ENCODE results near the gene NKTR. TPM values are rescaled to one million over a fixed set of nuclear protein-coding genes. Genes with fewer than 3 reads are reported as not detected.

Gene NKTR
- total RNA-seq, 1 experiment from 2014 or later, result 89.3 TPM

- POLR2A ChIA-PET, result no interaction called here
- no peak for TF ChIP-seq HMGXB4 (CRISPR knock-in tag; IDR thresholded peaks at IDR 0.05)
- no peak for TF ChIP-seq E2F5 (CRISPR knock-in tag; IDR thresholded peaks at IDR 0.05)
- TF ChIP-seq STAT6 (CRISPR knock-in tag; conservative IDR thresholded peaks at IDR 0.05; ENCODE audit: low read depth), result no peak
- no peak for TF ChIP-seq TEAD1 (CRISPR knock-in tag; IDR thresholded peaks at IDR 0.05)
- TF ChIP-seq ZNF532 (CRISPR knock-in tag; IDR thresholded peaks at IDR 0.05; ENCODE audit: borderline replicate concordance), result no peak
- no peak for TF ChIP-seq CTCF (IDR thresholded peaks at IDR 0.05)
- no peak for TF ChIP-seq JAZF1 (CRISPR knock-in tag; IDR thresholded peaks at IDR 0.05)
- no peak for TF ChIP-seq ZBTB21 (CRISPR knock-in tag; IDR thresholded peaks at IDR 0.05; ENCODE audit: borderline replicate concordance)
- TF ChIP-seq FOXP1 (CRISPR knock-in tag; IDR thresholded peaks at IDR 0.05; ENCODE audit: borderline replicate concordance), result no peak
- no peak for TF ChIP-seq NR1H2 (CRISPR knock-in tag; IDR thresholded peaks at IDR 0.05)
- TF ChIP-seq PRDM15 (CRISPR knock-in tag; IDR thresholded peaks at IDR 0.05), result no peak
- TF ChIP-seq E2F1 (CRISPR knock-in tag; IDR thresholded peaks at IDR 0.05), result no peak
- no peak overlapping the region; the same call in 1 of the 2 replicates for H3K27ac Mint-ChIP-seq
Observed at GRCh38 chr3:42608581-42608980, 8.1 kb downstream of the NKTR start.

More at GRCh38 chr3:42608581-42608980, 8.1 kb downstream of the NKTR start:
- ATAC-seq, result no peak
- H3K9me3 Mint-ChIP-seq, result no peaks in the 10 kb centered on the region
- DNase-seq (ENCODE audit: low spot score), result no peak
- peaks cover 20% of the 10 kb centered on the region for H3K36me3 Mint-ChIP-seq
- peaks cover 32% of the 10 kb centered on the region for H3K4me1 Mint-ChIP-seq
- no peak overlapping the region for H3K4me3 Mint-ChIP-seq
- H3K27me3 Mint-ChIP-seq (ENCODE audit: low read depth), result no peaks in the 10 kb centered on the region
- CTCF ChIA-PET, result interaction anchor here (1.4 kb wide), 1 partner anchor 9 kb away, joined by 3 read pairs; no protein-coding TSS in a partner anchor
